Brain microvascular endothelial cell (primary cell): ENCODE data around the gene ZIC2.
A peak's percentile ranks its signal among the peaks of the same experiment; 100 is the strongest.

Source experiments
- DNase-seq: peaks from one replicate; pipeline ENCODE4 v3.0.0-alpha.2; 2020
- H3K27ac ChIP-seq: fragments of 250-450 bp; sonication (Bioruptor Pico); 2 replicates; pipeline ENCODE4 v1.5.1; 2020; ENCODE audit warnings: mild to moderate bottlenecking, moderate library complexity
- H3K27me3 ChIP-seq: fragments of 250-450 bp; sonication (Bioruptor Pico); replicated peaks from 2 replicates; pipeline ENCODE4 v1.5.1; 2020; ENCODE audit warnings: mild to moderate bottlenecking
- H3K36me3 ChIP-seq: fragments of 250-450 bp; sonication (Bioruptor Pico); replicated peaks from 2 replicates; pipeline ENCODE4 v1.5.1; 2020; ENCODE audit warnings: mild to moderate bottlenecking
- H3K4me3 ChIP-seq: 2 replicates; pipeline ENCODE4 v1.5.1; 2011; ENCODE audit warnings: low read depth, mild to moderate bottlenecking, control low read depth, low read length, moderate library complexity
- in situ Hi-C: cut with HindIII; loops from 2 replicates; pipeline ENCODE4 v1.10.0; 2017; ENCODE audit warnings: low sequenced_read_pairs, low pct_ligation_motif_present
- TF ChIP-seq, protein P1 (sequence below): IDR thresholded peaks from 2 replicates; pipeline ENCODE4 v1.5.1; 2011; ENCODE audit warnings: low read depth, mild to moderate bottlenecking, moderate library complexity, low read length, control low read depth, inconsistent platforms; ENCODE audit errors: missing control alignments

ZIC2 gene

DNA sequence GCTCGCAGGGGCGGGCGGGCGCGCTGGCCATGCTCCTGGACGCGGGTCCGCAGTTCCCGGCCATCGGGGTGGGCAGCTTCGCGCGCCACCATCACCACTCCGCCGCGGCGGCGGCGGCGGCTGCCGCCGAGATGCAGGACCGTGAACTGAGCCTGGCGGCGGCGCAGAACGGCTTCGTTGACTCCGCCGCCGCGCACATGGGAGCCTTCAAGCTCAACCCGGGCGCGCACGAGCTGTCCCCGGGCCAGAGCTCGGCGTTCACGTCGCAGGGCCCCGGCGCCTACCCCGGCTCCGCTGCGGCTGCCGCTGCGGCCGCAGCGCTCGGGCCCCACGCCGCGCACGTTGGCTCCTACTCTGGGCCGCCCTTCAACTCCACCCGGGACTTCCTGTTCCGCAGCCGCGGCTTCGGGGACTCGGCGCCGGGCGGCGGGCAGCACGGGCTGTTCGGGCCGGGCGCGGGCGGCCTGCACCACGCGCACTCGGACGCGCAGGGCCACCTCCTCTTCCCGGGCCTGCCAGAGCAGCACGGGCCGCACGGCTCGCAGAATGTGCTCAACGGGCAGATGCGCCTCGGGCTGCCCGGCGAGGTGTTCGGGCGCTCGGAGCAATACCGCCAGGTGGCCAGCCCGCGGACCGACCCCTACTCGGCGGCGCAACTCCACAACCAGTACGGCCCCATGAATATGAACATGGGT lies 599 bp downstream of the ZIC2 start:
- Histone ChIP-seq H3K27me3 (no peaks in the 10 kb centered on the region), H3K36me3 (no peaks in the 10 kb centered on the region), H3K4me3 (peak overlapping the region; percentile 61), H3K27ac (peak overlapping the region; percentile 75)
- TF ChIP-seq, protein P1, sequence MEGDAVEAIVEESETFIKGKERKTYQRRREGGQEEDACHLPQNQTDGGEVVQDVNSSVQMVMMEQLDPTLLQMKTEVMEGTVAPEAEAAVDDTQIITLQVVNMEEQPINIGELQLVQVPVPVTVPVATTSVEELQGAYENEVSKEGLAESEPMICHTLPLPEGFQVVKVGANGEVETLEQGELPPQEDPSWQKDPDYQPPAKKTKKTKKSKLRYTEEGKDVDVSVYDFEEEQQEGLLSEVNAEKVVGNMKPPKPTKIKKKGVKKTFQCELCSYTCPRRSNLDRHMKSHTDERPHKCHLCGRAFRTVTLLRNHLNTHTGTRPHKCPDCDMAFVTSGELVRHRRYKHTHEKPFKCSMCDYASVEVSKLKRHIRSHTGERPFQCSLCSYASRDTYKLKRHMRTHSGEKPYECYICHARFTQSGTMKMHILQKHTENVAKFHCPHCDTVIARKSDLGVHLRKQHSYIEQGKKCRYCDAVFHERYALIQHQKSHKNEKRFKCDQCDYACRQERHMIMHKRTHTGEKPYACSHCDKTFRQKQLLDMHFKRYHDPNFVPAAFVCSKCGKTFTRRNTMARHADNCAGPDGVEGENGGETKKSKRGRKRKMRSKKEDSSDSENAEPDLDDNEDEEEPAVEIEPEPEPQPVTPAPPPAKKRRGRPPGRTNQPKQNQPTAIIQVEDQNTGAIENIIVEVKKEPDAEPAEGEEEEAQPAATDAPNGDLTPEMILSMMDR: no peak
- DNase-seq: no peak
- in situ Hi-C loops: no loop called here

DNA sequence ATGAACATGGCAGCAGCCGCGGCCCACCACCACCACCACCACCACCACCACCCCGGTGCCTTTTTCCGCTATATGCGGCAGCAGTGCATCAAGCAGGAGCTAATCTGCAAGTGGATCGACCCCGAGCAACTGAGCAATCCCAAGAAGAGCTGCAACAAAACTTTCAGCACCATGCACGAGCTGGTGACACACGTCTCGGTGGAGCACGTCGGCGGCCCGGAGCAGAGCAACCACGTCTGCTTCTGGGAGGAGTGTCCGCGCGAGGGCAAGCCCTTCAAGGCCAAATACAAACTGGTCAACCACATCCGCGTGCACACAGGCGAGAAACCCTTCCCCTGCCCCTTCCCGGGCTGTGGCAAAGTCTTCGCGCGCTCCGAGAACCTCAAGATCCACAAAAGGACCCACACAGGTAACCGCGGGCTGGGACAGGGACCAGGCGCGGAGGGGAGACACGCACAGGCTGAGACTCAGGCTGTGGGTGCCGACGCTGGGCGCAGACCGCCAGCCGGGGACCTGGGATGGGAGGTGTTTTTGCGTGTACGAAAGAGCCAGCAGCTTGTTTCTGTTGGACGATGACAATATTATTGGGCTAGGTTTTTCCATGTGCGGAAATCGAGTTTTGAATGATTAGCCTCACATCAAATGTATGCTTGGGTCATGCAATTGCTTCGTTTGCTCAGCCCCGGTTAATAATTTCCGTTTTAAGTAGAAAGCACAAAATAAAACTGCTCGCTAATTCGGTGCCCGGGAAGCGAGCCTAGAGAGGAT lies 1.3 kb downstream of the ZIC2 start:
- TF ChIP-seq, protein P1: no peak
- Histone ChIP-seq H3K4me3 (peak overlapping the region; percentile 61), H3K27ac (peak overlapping the region; percentile 75), H3K36me3 (no peaks in the 10 kb centered on the region), H3K27me3 (no peaks in the 10 kb centered on the region)
- in situ Hi-C loops: no loop called here
- no peak for DNase-seq

DNA sequence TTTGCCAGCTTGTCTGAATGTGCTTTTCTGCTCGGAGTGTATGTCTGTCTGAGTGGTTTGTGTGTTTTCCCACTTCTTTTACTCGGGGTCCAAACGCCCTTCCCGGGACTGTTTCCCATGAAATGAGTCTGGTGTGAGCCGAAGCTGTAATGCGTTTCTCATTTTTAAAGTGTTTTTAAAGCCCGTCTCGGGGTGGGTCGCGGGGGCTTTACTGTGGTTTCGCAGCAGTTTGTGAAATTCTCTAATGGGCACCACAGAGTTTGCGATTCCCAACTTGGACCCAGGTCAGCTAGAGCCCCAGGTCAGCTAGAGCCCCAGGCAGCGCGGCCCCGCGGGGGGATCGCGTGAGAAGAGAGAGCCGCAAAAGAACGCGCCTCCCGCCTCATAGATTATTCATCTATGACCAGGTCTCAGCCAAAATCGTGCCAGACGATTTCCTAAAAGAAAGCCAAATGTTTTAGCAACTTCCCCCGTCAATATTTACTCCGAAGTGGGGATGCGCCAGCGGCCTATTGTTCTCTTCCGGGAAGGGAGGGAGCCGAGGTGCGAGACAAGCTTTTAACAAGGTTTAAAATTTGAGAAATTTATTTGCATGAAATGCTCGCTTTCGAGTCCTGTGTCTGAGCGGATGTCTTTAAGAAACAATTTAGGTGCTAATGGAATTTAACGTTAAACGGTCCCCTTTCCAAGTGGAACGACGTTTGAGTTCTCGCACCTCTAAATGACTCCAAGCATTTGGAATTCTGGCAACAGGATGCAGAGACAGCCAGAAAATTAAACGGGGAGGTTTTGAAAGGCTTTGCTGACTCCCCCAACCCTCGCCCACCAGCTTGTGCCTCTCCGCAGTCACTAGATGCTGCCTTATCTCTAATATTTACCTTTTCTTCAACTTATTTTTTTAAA lies 2.2 kb downstream of the ZIC2 start:
- in situ Hi-C loops: no loop called here
- TF ChIP-seq, protein P1: no peak
- H3K4me3 ChIP-seq: peak overlapping the region; percentile 61
- no peak for DNase-seq
- H3K27ac ChIP-seq: peak overlapping the region; percentile 75
- H3K36me3 ChIP-seq: no peaks in the 10 kb centered on the region
- H3K27me3 ChIP-seq: no peaks in the 10 kb centered on the region

DNA sequence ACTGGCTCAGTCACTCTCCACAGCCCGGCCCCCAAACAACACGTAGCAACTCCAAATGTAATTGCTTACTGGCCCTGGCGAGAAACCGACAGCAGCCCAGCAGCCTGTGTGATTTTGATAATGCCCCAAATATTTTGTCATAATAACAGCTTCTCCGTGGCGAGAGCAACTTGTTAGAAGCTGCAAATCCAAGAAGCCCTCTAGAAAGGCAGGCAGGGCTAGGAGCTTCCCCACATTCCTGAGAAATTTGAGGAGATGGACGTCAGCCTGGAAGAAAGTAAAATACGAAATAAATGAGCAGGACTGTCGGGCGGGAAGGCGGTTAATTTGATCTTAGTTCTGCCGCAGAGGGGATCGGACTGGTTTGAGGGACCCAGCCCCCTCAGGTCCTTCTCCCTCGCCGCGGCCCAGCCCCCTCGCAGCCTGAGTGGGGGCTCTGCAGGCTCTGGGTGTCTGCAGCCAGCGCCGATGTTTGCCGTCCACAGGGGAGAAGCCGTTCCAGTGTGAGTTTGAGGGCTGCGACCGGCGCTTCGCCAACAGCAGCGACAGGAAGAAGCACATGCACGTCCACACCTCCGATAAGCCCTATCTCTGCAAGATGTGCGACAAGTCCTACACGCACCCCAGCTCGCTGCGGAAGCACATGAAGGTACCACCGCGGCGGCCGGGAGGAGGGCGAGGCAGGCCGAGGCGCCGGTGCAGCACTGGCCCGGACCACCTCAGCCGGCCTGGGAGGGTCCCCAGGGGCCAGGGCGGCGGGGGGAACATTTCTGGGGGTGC lies 3.1 kb downstream of the ZIC2 start:
- no peak for DNase-seq
- TF ChIP-seq, protein P1: no peak
- in situ Hi-C loops: no loop called here
- Histone ChIP-seq H3K27me3 (no peaks in the 10 kb centered on the region), H3K36me3 (no peaks in the 10 kb centered on the region), H3K4me3 (peak overlapping the region; percentile 61), H3K27ac (peak overlapping the region; percentile 75)

DNA sequence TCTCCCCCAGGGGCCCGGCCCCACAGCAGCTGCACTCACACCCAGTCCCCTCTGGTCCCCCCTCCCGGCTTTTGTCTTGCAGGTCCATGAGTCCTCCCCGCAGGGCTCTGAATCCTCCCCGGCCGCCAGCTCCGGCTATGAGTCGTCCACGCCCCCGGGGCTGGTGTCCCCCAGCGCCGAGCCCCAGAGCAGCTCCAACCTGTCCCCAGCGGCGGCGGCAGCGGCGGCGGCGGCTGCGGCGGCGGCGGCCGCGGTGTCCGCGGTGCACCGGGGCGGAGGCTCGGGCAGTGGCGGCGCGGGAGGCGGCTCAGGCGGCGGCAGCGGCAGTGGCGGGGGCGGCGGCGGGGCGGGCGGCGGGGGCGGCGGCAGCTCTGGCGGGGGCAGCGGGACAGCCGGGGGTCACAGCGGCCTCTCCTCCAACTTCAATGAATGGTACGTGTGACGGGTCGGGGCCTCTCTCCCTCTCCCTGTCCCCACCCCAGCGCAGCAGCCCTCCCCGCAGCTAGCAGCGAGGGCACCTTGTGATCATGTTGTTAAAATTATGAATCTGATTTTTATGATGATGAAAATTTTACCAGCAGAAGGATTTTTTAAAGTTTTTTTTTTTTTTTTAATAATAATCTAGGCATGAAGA lies 3.8 kb downstream of the ZIC2 start:
- H3K36me3 ChIP-seq: no peaks in the 10 kb centered on the region
- in situ Hi-C loops: no loop called here
- H3K4me3 ChIP-seq: peak overlapping the region; percentile 61

More for the DNA sequence above, 3.8 kb downstream of the ZIC2 start:
- no peak for DNase-seq
- no peaks in the 10 kb centered on the region for H3K27me3 ChIP-seq
- TF ChIP-seq, protein P1: no peak
- peak overlapping the region; percentile 75 for H3K27ac ChIP-seq
